ENCODE results near the gene RGSL1.
"Not testable (repeated sequence)": the region's sequence is repeated elsewhere in the genome, so short reads cannot be mapped to it uniquely, and the experiment has no call there.

The RGSL1 gene

GRCh38 chr1:182447124-182447523, 2.8 kb upstream of the RGSL1 start:
- not testable (repeated sequence) for DNase-seq

GRCh38 chr1:182447660-182448059, 2.3 kb upstream of the RGSL1 start:
- DNase-seq: no peak

GRCh38 chr1:182453631-182454030, 3.7 kb downstream of the RGSL1 start:
- no peak for DNase-seq

GRCh38 chr1:182457844-182458243, 7.9 kb downstream of the RGSL1 start:
- no peak for DNase-seq

GRCh38 chr1:182459949-182460348, 10.0 kb downstream of the RGSL1 start:
- no peak for DNase-seq

- DNase-seq: no peak
These were observed 10.6 kb downstream of the RGSL1 start for GRCh38 chr1:182460550-182460951.

GRCh38 chr1:182473556-182473955, 23.6 kb downstream of the RGSL1 start:
- no peak for DNase-seq

- no peak for DNase-seq
These were observed 26.7 kb downstream of the RGSL1 start for GRCh38 chr1:182476625-182477024.

- no peak for DNase-seq
These were observed 28.3 kb downstream of the RGSL1 start for GRCh38 chr1:182478238-182478637.

GRCh38 chr1:182484067-182484466, 34.1 kb downstream of the RGSL1 start:
- DNase-seq: no peak

GRCh38 chr1:182484531-182485257, 34.7 kb downstream of the RGSL1 start:
- DNase-seq: no peak

- no peak for DNase-seq
These were observed 35.9 kb downstream of the RGSL1 start for GRCh38 chr1:182485861-182486260.

- DNase-seq: no peak
These were observed 38.9 kb downstream of the RGSL1 start for GRCh38 chr1:182488803-182489202.

GRCh38 chr1:182493063-182493462, 43.1 kb downstream of the RGSL1 start:
- no peak for DNase-seq

- DNase-seq: no peak
These were observed 45.1 kb downstream of the RGSL1 start for GRCh38 chr1:182495002-182495401.

- DNase-seq: no peak
These were observed 45.7 kb downstream of the RGSL1 start for GRCh38 chr1:182495693-182496092.

GRCh38 chr1:182507685-182508084, 57.7 kb downstream of the RGSL1 start:
- DNase-seq: no peak

GRCh38 chr1:182515556-182515955, 65.6 kb downstream of the RGSL1 start:
- no peak for DNase-seq

- no peak for DNase-seq
These were observed 70.8 kb downstream of the RGSL1 start for GRCh38 chr1:182520736-182521135.

- DNase-seq: no peak
These were observed 75.4 kb downstream of the RGSL1 start for GRCh38 chr1:182525342-182525741.

GRCh38 chr1:182527680-182528079, 77.7 kb downstream of the RGSL1 start:
- DNase-seq: no peak

- DNase-seq: not testable (repeated sequence)
These were observed 78.3 kb downstream of the RGSL1 start for GRCh38 chr1:182528206-182528605.

- no peak for DNase-seq
These were observed 84.0 kb downstream of the RGSL1 start for GRCh38 chr1:182533896-182534295.

GRCh38 chr1:182549346-182549745, 99.4 kb downstream of the RGSL1 start:
- DNase-seq: no peak

GRCh38 chr1:182549811-182550210, 99.9 kb downstream of the RGSL1 start:
- DNase-seq: no peak
